PC-3 (cell line): ENCODE data around the gene ETFB. TPM values are rescaled to one million over a fixed set of nuclear protein-coding genes. Genes with fewer than 3 reads are reported as not detected.
A peak's percentile ranks its signal among the peaks of the same experiment; 100 is the strongest.

Experiments used
- ATAC-seq: fragments of 200-7000 bp; cut with Tn5 transposase; 2 replicates; pipeline ENCODE4 v1.9.1; 2020; ENCODE audit warnings: mild to moderate bottlenecking, moderate library complexity
- BruUV-seq: library from RNA; stranded (reverse); fragments of 400-500 nt; replicated peaks from 2 replicates; lab custom pipeline; 2021; lab: Mats Ljungman, UMichigan
- CTCF ChIA-PET: fragments of 300-600 bp; sonication (Branson Sonifier 250); formaldehyde crosslinking; loops from one replicate; lab custom pipeline; 2022; ENCODE audit warnings: antibody characterized with exemption; lab: Charles Lee
- POLR2A ChIA-PET: fragments of 300-600 bp; sonication (Branson Sonifier 250); formaldehyde crosslinking; loops from one replicate; lab custom pipeline; 2022; ENCODE audit warnings: antibody characterized with exemption; ENCODE audit not compliant: unreplicated experiment; lab: Charles Lee
- DNase-seq: peaks from one replicate; pipeline ENCODE4 v3.0.0-alpha.2; 2015
- H2AFZ ChIP-seq: fragments of 300-600 bp; sonication (generic); 2 replicates; pipeline ENCODE4 v1.6.0; 2016; ENCODE audit warnings: antibody characterized with exemption, low read length
- H3F3A ChIP-seq: fragments of 300-600 bp; sonication (generic); one replicate; pipeline ENCODE4 v1.6.0; 2017; ENCODE audit warnings: antibody characterized with exemption, low read length, control low read depth, mild to moderate bottlenecking; ENCODE audit not compliant: unreplicated experiment
- H3K27ac ChIP-seq: fragments of 300-600 bp; sonication (generic); 2 replicates; pipeline ENCODE4 v1.5.1; 2016; ENCODE audit warnings: mild to moderate bottlenecking, low read length
- H3K27me3 ChIP-seq: fragments of 300-600 bp; sonication (generic); 2 replicates; pipeline ENCODE4 v1.6.1; 2016; ENCODE audit warnings: low read length, mixed read lengths
- H3K36me3 ChIP-seq: fragments of 300-600 bp; sonication (generic); 2 replicates; pipeline ENCODE4 v1.6.1; 2016; ENCODE audit warnings: low read depth, mixed run types, low read length, mixed read lengths
- H3K4me1 ChIP-seq: fragments of 300-600 bp; sonication (generic); 2 replicates; pipeline ENCODE4 v1.5.1; 2016; ENCODE audit warnings: low read length; ENCODE audit not compliant: insufficient read depth
- H3K4me2 ChIP-seq: fragments of 300-600 bp; sonication (generic); 2 replicates; pipeline ENCODE4 v1.6.0; 2016; ENCODE audit warnings: low read length
- H3K4me3 ChIP-seq: fragments of 300-600 bp; sonication (generic); 2 replicates; pipeline ENCODE4 v1.5.1; 2016; ENCODE audit warnings: mild to moderate bottlenecking, low read length, mixed read lengths
- H3K79me2 ChIP-seq: fragments of 300-600 bp; sonication (generic); 2 replicates; pipeline ENCODE4 v1.6.1; 2017; ENCODE audit warnings: low read length, mixed read lengths
- H3K9ac ChIP-seq: fragments of 300-600 bp; sonication (generic); 2 replicates; pipeline ENCODE4 v1.6.0; 2016; ENCODE audit warnings: mild to moderate bottlenecking, low read length
- H3K9me2 ChIP-seq: fragments of 300-600 bp; sonication (generic); replicated peaks from 2 replicates; pipeline ENCODE4 v1.6.1; 2016; ENCODE audit warnings: mixed run types, low read length, mixed read lengths
- H3K9me3 ChIP-seq: fragments of 300-600 bp; sonication (generic); 2 replicates; pipeline ENCODE4 v1.6.1; 2016; ENCODE audit warnings: low read length, mixed read lengths
- H4K20me1 ChIP-seq: fragments of 300-600 bp; sonication (generic); 2 replicates; pipeline ENCODE4 v1.6.1; 2016; ENCODE audit warnings: low read length, mixed read lengths
- CTCF ChIP-seq: fragments of 300-600 bp; sonication (generic); conservative IDR thresholded peaks from 2 replicates; pipeline ENCODE4 v1.5.1; 2017; ENCODE audit warnings: antibody characterized with exemption, low read depth, mild to moderate bottlenecking, low read length
- EZH2 ChIP-seq: fragments of 300-600 bp; sonication (generic); IDR thresholded peaks from one replicate; pipeline ENCODE4 v1.6.1; 2017; ENCODE audit warnings: antibody characterized with exemption, mild to moderate bottlenecking, low read length; ENCODE audit not compliant: unreplicated experiment
- EZH2phosphoT487 ChIP-seq: fragments of 300-600 bp; sonication (generic); IDR thresholded peaks from 2 replicates; pipeline ENCODE4 v1.6.1; 2018; ENCODE audit warnings: mild to moderate bottlenecking, antibody characterized with exemption, low read length, borderline replicate concordance
- intact Hi-C: fragments of 100-400 bp; cut with micrococcal nuclease; formaldehyde crosslinking; loops from 2 replicates; pipeline ENCODE4 v1.9.0; 2023
- total RNA-seq: library from RNA; depleted of rRNA; stranded (reverse); fragments of >200 nt; gene quantifications from 2 replicates; pipeline ENCODE4 v1.2.3, GENCODE V29; 2014

The ETFB gene
- total RNA-seq, 1 experiment from 2014 or later = 249 TPM

GRCh38 chr19:51410950-51411748 lies 45.0 kb upstream of the ETFB start:
- no TSS peak for BruUV-seq
- Histone ChIP-seq H3K79me2 (no peaks in the 10 kb centered on the region), H3K27me3 (peaks cover 23% of the 10 kb centered on the region), H3K27ac (no peak overlapping the region), H3K4me2 (no peak overlapping the region), H3F3A (no peaks in the 10 kb centered on the region), H3K36me3 (no peaks in the 10 kb centered on the region), H3K4me3 (no peak overlapping the region), H3K4me1 (peaks cover 13% of the 10 kb centered on the region), H3K9me2 (no peaks in the 10 kb centered on the region), H4K20me1 (no peaks in the 10 kb centered on the region), H3K9me3 (no peaks in the 10 kb centered on the region), H3K9ac (no peak overlapping the region), H2AFZ (no peak overlapping the region)
- CTCF ChIA-PET = no interaction called here
- DNase-seq = peak; percentile 21
- TF ChIP-seq EZH2phosphoT487 (no peak), CTCF (no peak), EZH2 (no peak)
- intact Hi-C loops = no loop called here
- POLR2A ChIA-PET = no interaction called here
- ATAC-seq = no peak

GRCh38 chr19:51407511-51408131 lies 41.4 kb upstream of the ETFB start:
- BruUV-seq = no TSS peak
- no peaks in the 10 kb centered on the region for H3K79me2 ChIP-seq
- intact Hi-C loops = loop anchor here (1.0 kb wide), 1 partner anchor 68 kb away; no protein-coding TSS in a partner anchor
- TF ChIP-seq EZH2phosphoT487 = no peak
- TF ChIP-seq CTCF = peak; percentile 58
- ChIA-PET CTCF (interaction anchor here (0.6 to 0.9 kb wide), 2 partner anchors 14 to 68 kb away, joined by 3 to 6 read pairs; no protein-coding TSS in a partner anchor), POLR2A (interaction anchor here (0.6 kb wide), 1 partner anchor 321 kb away, joined by 4 read pairs; no protein-coding TSS in a partner anchor)
- ATAC-seq (peak; percentile 68; the same call in 1 of the 2 replicates), DNase-seq (peak; percentile 63)
- no peak overlapping the region for H3K27ac ChIP-seq
- no peak overlapping the region for H3K4me3 ChIP-seq
- no peak overlapping the region for H3K4me2 ChIP-seq
- H2AFZ ChIP-seq = no peak overlapping the region
- no peaks in the 10 kb centered on the region for H4K20me1 ChIP-seq
- peaks cover 13% of the 10 kb centered on the region for H3K4me1 ChIP-seq
- H3K36me3 ChIP-seq = no peaks in the 10 kb centered on the region
- no peaks in the 10 kb centered on the region for H3K9me2 ChIP-seq
- H3K9me3 ChIP-seq = no peaks in the 10 kb centered on the region
- H3K9ac ChIP-seq = no peak overlapping the region
- H3K27me3 ChIP-seq = no peaks in the 10 kb centered on the region
- H3F3A ChIP-seq = no peaks in the 10 kb centered on the region
